B cell (primary cell): Measurements from ENCODE around the gene ATG7.

Experiments
- CTCF ChIP-seq: fragments of 200-600 bp; IDR thresholded peaks from one replicate; pipeline ENCODE4 v1.8.0; 2022; ENCODE audit warnings: antibody characterized with exemption, mild to moderate bottlenecking
- EZH2 ChIP-seq: IDR thresholded peaks from 2 replicates; pipeline ENCODE4 v1.6.1; 2012; ENCODE audit warnings: borderline replicate concordance, low read depth, mild to moderate bottlenecking, moderate library complexity, low read length; ENCODE audit not compliant: insufficient read depth, poor library complexity, severe bottlenecking

DNA sequence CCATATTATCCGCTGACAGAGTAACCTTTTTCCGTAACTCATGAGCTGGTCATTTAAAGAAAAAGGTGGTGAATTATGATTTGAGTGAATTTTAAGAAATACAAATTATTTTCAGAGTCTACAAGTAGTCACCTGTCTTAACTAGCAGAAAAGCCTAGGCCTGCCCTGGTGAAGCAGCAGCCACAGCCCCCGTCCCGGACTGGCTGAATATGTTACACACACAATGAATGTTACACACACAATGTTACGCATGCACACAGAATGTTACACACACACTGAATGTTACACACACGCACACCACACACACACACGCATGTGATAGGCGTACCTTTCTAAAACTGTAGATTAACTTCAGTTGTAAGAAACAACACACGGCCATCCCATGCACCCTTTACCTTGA, 293.7 kb downstream of the ATG7 start:
- TF ChIP-seq CTCF (no peak), EZH2 (no peak)
